Astrocyte of the cerebellum (primary cell): ENCODE results near the gene NIN.

Experiments
- DNase-seq: peaks from one replicate; pipeline ENCODE4 v3.0.0-alpha.2; 2011; ENCODE audit warnings: low read depth
- H3K4me3 ChIP-seq: 2 replicates; pipeline ENCODE4 v1.5.1; 2011; ENCODE audit warnings: mild to moderate bottlenecking, low read depth, low read length, moderate library complexity
- in situ Hi-C: cut with HindIII; loops from 2 replicates; pipeline ENCODE4 v1.10.0; 2017; ENCODE audit warnings: low sequenced_read_pairs
- TF ChIP-seq, protein P1 (sequence below): IDR thresholded peaks from 2 replicates; pipeline ENCODE4 v1.5.1; 2012; ENCODE audit warnings: low read length, low read depth, moderate library complexity, mild to moderate bottlenecking; ENCODE audit errors: missing control alignments

Gene NIN

GRCh38 chr14:50745401-50746058 lies 85.4 kb downstream of the NIN start:
- no peak overlapping the region for H3K4me3 ChIP-seq
- DNase-seq, result no peak
- in situ Hi-C loops, result no loop called here
- TF ChIP-seq, protein P1, sequence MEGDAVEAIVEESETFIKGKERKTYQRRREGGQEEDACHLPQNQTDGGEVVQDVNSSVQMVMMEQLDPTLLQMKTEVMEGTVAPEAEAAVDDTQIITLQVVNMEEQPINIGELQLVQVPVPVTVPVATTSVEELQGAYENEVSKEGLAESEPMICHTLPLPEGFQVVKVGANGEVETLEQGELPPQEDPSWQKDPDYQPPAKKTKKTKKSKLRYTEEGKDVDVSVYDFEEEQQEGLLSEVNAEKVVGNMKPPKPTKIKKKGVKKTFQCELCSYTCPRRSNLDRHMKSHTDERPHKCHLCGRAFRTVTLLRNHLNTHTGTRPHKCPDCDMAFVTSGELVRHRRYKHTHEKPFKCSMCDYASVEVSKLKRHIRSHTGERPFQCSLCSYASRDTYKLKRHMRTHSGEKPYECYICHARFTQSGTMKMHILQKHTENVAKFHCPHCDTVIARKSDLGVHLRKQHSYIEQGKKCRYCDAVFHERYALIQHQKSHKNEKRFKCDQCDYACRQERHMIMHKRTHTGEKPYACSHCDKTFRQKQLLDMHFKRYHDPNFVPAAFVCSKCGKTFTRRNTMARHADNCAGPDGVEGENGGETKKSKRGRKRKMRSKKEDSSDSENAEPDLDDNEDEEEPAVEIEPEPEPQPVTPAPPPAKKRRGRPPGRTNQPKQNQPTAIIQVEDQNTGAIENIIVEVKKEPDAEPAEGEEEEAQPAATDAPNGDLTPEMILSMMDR, result no peak

GRCh38 chr14:50744231-50744630 lies 86.7 kb downstream of the NIN start:
- TF ChIP-seq, protein P1, result no peak
- DNase-seq, result no peak
- H3K4me3 ChIP-seq, result no peak overlapping the region
- in situ Hi-C loops, result no loop called here

GRCh38 chr14:50741567-50741966 lies 89.4 kb downstream of the NIN start:
- DNase-seq, result peak; percentile 3
- TF ChIP-seq, protein P1, result no peak
- no peak overlapping the region for H3K4me3 ChIP-seq
- in situ Hi-C loops, result no loop called here

DNA sequence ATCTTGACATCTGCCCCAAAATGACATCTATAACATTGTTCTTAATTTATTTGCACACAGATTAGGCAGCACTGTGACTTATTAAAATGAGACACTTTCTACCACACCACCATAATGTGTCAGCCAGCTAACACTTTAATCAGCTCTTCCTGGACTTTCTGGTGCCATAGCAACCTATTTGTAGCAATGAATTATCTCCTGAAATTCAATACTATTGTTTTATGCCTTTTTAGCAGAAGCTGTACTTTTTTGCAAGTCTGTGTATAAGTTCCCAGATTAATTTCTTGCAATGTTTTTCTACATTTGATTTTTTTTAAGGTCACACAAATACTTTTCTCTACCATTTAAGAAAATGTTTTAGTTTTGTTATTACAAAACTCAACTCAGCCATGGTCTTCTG lies 90.1 kb downstream of the NIN start:
- H3K4me3 ChIP-seq, result no peak overlapping the region
- TF ChIP-seq, protein P1, result no peak
- in situ Hi-C loops, result no loop called here
- DNase-seq, result no peak

GRCh38 chr14:50739186-50739585 lies 91.8 kb downstream of the NIN start:
- DNase-seq, result no peak
- TF ChIP-seq, protein P1, result no peak
- in situ Hi-C loops, result no loop called here
- no peak overlapping the region for H3K4me3 ChIP-seq

- no peak for DNase-seq
- in situ Hi-C loops, result no loop called here
- TF ChIP-seq, protein P1, result no peak
- H3K4me3 ChIP-seq, result no peak overlapping the region
Observed at GRCh38 chr14:50736932-50737419, 94.0 kb downstream of the NIN start.
